GM12878 (cell line): ENCODE measurements around the gene CDC37L1. TPM values are rescaled to one million over a fixed set of nuclear protein-coding genes. Genes with fewer than 3 reads are reported as not detected.
A peak's percentile ranks its signal among the peaks of the same experiment; 100 is the strongest.

Experiments
- ATAC-seq: fragments of 200-7000 bp; cut with Tn5 transposase; 3 replicates; pipeline ENCODE4 v1.9.1; 2020; ENCODE audit warnings: mild to moderate bottlenecking, moderate library complexity
- BruUV-seq: library from RNA; stranded (reverse); fragments of 400-500 nt; replicated peaks from 2 replicates; lab custom pipeline; 2021; lab: Mats Ljungman, UMichigan
- CTCF ChIA-PET: fragments of 300-600 bp; sonication (Branson Sonifier 250); formaldehyde crosslinking; extraction: SDS; loops from one replicate; lab custom pipeline; 2021; ENCODE audit warnings: inconsistent platforms; lab: Yijun Ruan, JAX
- POLR2A ChIA-PET: fragments of 350-600 bp; formaldehyde crosslinking; extraction: SDS; loops from one replicate; lab custom pipeline; 2021; ENCODE audit warnings: inconsistent platforms; lab: Charles Lee
- RAD21 ChIA-PET: fragments of 300-600 bp; sonication (Branson Sonifier 250); formaldehyde crosslinking; loops from one replicate; lab custom pipeline; 2023; ENCODE audit warnings: antibody characterized with exemption; ENCODE audit not compliant: unreplicated experiment; lab: Charles Lee
- SMC1A ChIA-PET: fragments of 300-600 bp; sonication (Branson Sonifier 250); formaldehyde crosslinking; loops from one replicate; lab custom pipeline; 2023; ENCODE audit not compliant: unreplicated experiment, uncharacterized antibody; lab: Charles Lee
- DNase-seq: peaks from one replicate; pipeline ENCODE4 v3.0.0-alpha.2; 2011; ENCODE audit warnings: low read depth, low spot score
- FAIRE-seq: peaks from 3 replicates; lab custom pipeline; 2011; peaks lifted over from hg19 to GRCh38; lab: Jason Lieb, UNC
- H2AFZ ChIP-seq: 2 replicates; pipeline ENCODE4 v1.6.0; 2011; ENCODE audit warnings: low read depth, low read length, control low read depth; ENCODE audit not compliant: control insufficient read depth
- H3K27ac ChIP-seq: 2 replicates; pipeline ENCODE4 v1.5.1; 2011; ENCODE audit warnings: control low read depth; ENCODE audit not compliant: control insufficient read depth, insufficient read depth
- H3K27me3 ChIP-seq, 2 experiments: replicated peaks in 1 of 2; 2 replicates each; pipeline versions ENCODE4 v1.6.0 to v1.6.1; 2011; ENCODE audit warnings: low read length in 1 of 2; ENCODE audit not compliant: control insufficient read depth in 2 of 2, insufficient read depth in 2 of 2
- H3K36me3 ChIP-seq, 2 experiments: 2 replicates each; pipeline ENCODE4 v1.5.1; 2011; ENCODE audit warnings: low read length in 1 of 2; ENCODE audit not compliant: control insufficient read depth in 2 of 2, insufficient read depth in 2 of 2
- H3K4me1 ChIP-seq: 2 replicates; pipeline ENCODE4 v1.6.1; 2011; ENCODE audit warnings: mild to moderate bottlenecking, low read length, moderate library complexity, mixed read lengths; ENCODE audit not compliant: control insufficient read depth, insufficient read depth
- H3K4me2 ChIP-seq: 2 replicates; pipeline ENCODE4 v1.6.0; 2011; ENCODE audit warnings: control low read depth; ENCODE audit not compliant: control insufficient read depth, insufficient read depth
- H3K4me3 ChIP-seq: fragments of 200-600 bp; sonication (generic); 2 replicates; pipeline ENCODE4 v1.5.1; 2016
- H3K79me2 ChIP-seq: 2 replicates; pipeline ENCODE4 v1.6.0; 2011; ENCODE audit warnings: low read length; ENCODE audit not compliant: control insufficient read depth, insufficient read depth
- H3K9ac ChIP-seq: 2 replicates; pipeline ENCODE4 v1.8.0; 2011; ENCODE audit warnings: low read length, control low read depth, mixed read lengths; ENCODE audit not compliant: control insufficient read depth, insufficient read depth
- H3K9me3 ChIP-seq: replicated peaks from 3 replicates; pipeline ENCODE4 v1.5.1; 2011; ENCODE audit warnings: mild to moderate bottlenecking, low read length; ENCODE audit not compliant: control insufficient read depth, insufficient read depth
- H4K20me1 ChIP-seq: 2 replicates; pipeline ENCODE4 v1.6.0; 2011; ENCODE audit not compliant: control insufficient read depth, insufficient read depth
- PML ChIP-seq: IDR thresholded peaks from 2 replicates; pipeline ENCODE4 v1.6.1; 2012; ENCODE audit warnings: low read length, inconsistent platforms
- WGBS: methylation state at CpG from one replicate; pipeline ENCODE4 v1.1.6; 2016; ENCODE audit warnings: low lambda C conversion rate; ENCODE audit not compliant: insufficient replicate concordance, insufficient coverage; ENCODE audit errors: missing lambda C conversion rate; 5-methylcytosine and 5-hydroxymethylcytosine counted together
- in situ Hi-C: fragments of 300-500 bp; cut with MboI; formaldehyde crosslinking; loops from 9 replicates; pipeline ENCODE4 v1.14.3; 2018; ENCODE audit warnings: mixed read lengths
- intact Hi-C: fragments of 100-400 bp; cut with micrococcal nuclease; formaldehyde crosslinking; loops from one replicate; pipeline ENCODE4 v1.14.2; 2022; ENCODE audit not compliant: unreplicated experiment
- polyA plus RNA-seq, 11 experiments: library from polyadenylated mRNA; depleted of rRNA in 4 of 11; unstranded in 6 of 11; stranded (reverse) in 5 of 11; fragments of >200 nt; fragmentation: Nextera tagmentation in 4 of 11; fragmentation: Illumina TruSeq in 1 of 11; extraction: Ambion mirVana in 4 of 11; extraction: Trizol in 1 of 11; gene quantifications; 1 replicate in 1 of 11; 2 replicates in 10 of 11; pipeline versions ENCODE4 v1.2.1 to v1.2.3, GENCODE V29; 2011 to 2016; ENCODE audit warnings: inconsistent platforms in 2 of 11, missing spikeins in 2 of 11, low read depth in 1 of 11
- total RNA-seq, 4 experiments: library from RNA; depleted of rRNA in 3 of 4; stranded (reverse); fragments of >200 nt in 3 of 4; fragmentation: Illumina TruSeq in 1 of 4; extraction: Trizol in 1 of 4; gene quantifications; 2 replicates each; pipeline versions ENCODE4 v1.2.1 to v1.2.3, GENCODE V29; 2013 to 2021
- TF ChIP-seq, protein P1 (sequence below), 3 experiments: IDR thresholded peaks in 2 of 3; conservative IDR thresholded peaks in 1 of 3; 2 replicates each; pipeline ENCODE4 v1.5.1; 2011; ENCODE audit warnings: low read depth in 3 of 3, low read length in 3 of 3, mild to moderate bottlenecking in 3 of 3, control low read depth in 2 of 3, moderate library complexity in 2 of 3, inconsistent platforms in 1 of 3, mixed read lengths in 1 of 3; ENCODE audit not compliant: control insufficient read depth in 2 of 3, insufficient read depth in 1 of 3; ENCODE audit errors: extremely low read depth in 1 of 3

Gene CDC37L1
- total and polyA plus RNA-seq, 10 of the 15 experiments (the other 5 are each of a cell fraction or from before 2014, with no cell fraction given) = 2.2 to 16.6 (median 8.2) TPM

DNA sequence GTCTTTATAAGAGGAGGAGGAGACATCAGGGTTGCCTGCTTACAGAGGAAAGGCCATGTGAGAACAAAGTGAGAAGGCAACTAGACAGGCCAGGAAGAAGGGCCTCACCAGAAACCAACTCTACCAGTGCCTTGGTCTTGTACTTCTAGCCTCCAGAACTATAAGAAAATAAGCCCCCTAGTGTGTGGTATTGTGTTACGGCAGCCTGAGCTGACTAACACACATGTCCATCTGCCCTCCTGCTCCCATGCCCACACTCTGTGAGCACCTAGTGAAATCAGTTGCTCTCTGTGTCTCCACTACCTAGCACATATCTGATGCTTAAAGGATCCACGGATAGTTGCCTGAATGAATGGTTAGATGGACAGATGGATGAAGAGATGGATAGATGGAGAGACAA is 54.8 kb downstream of the CDC37L1 start:
- Histone ChIP-seq H3K79me2 (peaks cover 86% of the 10 kb centered on the region), H3K9ac (no peak overlapping the region), H3K9me3 (no peaks in the 10 kb centered on the region; the same call in 2 of the 3 replicates), H4K20me1 (no peaks in the 10 kb centered on the region), H3K27ac (no peak overlapping the region), H3K36me3 (no peaks in the 10 kb centered on the region)
- in situ Hi-C loops = no loop called here
- POLR2A ChIA-PET = interaction anchor here (0.7 to 1.1 kb wide), 2 partner anchors 53 to 60 kb away, joined by 3 read pairs; no protein-coding TSS in a partner anchor
- FAIRE-seq = no peak
- no peak for TF ChIP-seq PML
- TF ChIP-seq, protein P1, sequence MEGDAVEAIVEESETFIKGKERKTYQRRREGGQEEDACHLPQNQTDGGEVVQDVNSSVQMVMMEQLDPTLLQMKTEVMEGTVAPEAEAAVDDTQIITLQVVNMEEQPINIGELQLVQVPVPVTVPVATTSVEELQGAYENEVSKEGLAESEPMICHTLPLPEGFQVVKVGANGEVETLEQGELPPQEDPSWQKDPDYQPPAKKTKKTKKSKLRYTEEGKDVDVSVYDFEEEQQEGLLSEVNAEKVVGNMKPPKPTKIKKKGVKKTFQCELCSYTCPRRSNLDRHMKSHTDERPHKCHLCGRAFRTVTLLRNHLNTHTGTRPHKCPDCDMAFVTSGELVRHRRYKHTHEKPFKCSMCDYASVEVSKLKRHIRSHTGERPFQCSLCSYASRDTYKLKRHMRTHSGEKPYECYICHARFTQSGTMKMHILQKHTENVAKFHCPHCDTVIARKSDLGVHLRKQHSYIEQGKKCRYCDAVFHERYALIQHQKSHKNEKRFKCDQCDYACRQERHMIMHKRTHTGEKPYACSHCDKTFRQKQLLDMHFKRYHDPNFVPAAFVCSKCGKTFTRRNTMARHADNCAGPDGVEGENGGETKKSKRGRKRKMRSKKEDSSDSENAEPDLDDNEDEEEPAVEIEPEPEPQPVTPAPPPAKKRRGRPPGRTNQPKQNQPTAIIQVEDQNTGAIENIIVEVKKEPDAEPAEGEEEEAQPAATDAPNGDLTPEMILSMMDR (IDR thresholded peaks at IDR 0.05 in 2 of 3, conservative IDR thresholded peaks at IDR 0.05 in 1 of 3; ENCODE audit: control insufficient read depth in 2 of 3, extremely low read depth in 1 of 3, insufficient read depth in 1 of 3, low read depth in 3 of 3, low read length in 3 of 3) = 0 out of 6 replicates have a peak, but pooled peaks of 1 of the 3 experiments have one; percentile 8
- TF ChIP-seq, all 136 proteins: peak for 1
- DNase-seq (no peak), ATAC-seq (peak; percentile 56)
- WGBS = 100% methylated on average over 2 of the region's 2 CpGs
- no TSS peak for BruUV-seq
- CTCF ChIA-PET = interaction anchor here (0.6 to 1.0 kb wide), 4 partner anchors 10 to 137 kb away, joined by 3 to 4 read pairs (median 3); partner anchors contain the start of gene CDC37L1
- intact Hi-C loops = no loop called here
- H3K4me2 ChIP-seq = no peak overlapping the region
- no peaks in the 10 kb centered on the region for H3K27me3 ChIP-seq
- peaks cover 7% of the 10 kb centered on the region for H3K4me1 ChIP-seq
- RAD21 ChIA-PET = interaction anchor here (0.7 to 1.0 kb wide), 2 partner anchors 10 to 53 kb away, joined by 3 read pairs; no protein-coding TSS in a partner anchor
- no peak overlapping the region for H3K4me3 ChIP-seq
- SMC1A ChIA-PET = interaction anchor here (0.6 to 2.9 kb wide), 3 partner anchors 28 to 90 kb away, joined by 3 to 9 read pairs (median 5); no protein-coding TSS in a partner anchor
- no peak overlapping the region for H2AFZ ChIP-seq
